ENCODE data around the gene ZNRF2. TPM values are rescaled to one million over a fixed set of nuclear protein-coding genes. Genes with fewer than 3 reads are reported as not detected.

The ZNRF2 gene
- total RNA-seq, 1 experiment from 2014 or later: 24.7 TPM

DNA sequence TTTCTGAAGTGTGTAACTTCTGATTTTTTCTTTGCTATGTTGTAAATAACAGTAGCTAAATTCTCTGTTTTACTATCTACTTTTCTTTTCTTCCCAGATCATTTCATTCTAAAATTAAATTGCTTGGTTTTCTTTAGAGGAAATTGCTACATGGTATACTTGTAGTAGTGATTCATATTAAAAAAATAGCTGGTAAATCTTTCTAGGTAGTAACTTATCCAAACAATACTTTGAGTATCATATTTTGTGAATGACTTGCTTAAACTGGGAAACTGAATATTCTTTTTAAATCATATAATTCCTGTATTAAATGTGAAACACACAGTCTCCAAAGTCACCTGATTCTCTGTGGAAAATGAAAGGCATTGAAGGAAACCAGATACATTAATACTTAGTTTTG is 85.5 kb downstream of the ZNRF2 start:
- Histone ChIP-seq H2AFZ (no peak overlapping the region), H3K9me3 (ENCODE audit: insufficient read depth, low read depth) (0 out of 2 replicates have a peak, but pooled peaks cover 5% of the 10 kb centered on the region), H3K36me3 (ENCODE audit: low read depth) (no peaks in the 10 kb centered on the region), H3K4me2 (no peak overlapping the region), H3K27ac (no peak overlapping the region), H4K20me1 (ENCODE audit: insufficient read depth) (no peaks in the 10 kb centered on the region), H3F3A (ENCODE audit: insufficient read depth, low read depth) (no peaks in the 10 kb centered on the region), H3K4me1 (replicated peaks; ENCODE audit: insufficient read depth) (no peaks in the 10 kb centered on the region), H3K27me3 (ENCODE audit: insufficient read depth, low read depth) (no peaks in the 10 kb centered on the region), H3K9me2 (ENCODE audit: insufficient read depth) (no peaks in the 10 kb centered on the region), H3K79me2 (ENCODE audit: low read depth) (no peaks in the 10 kb centered on the region), H3K4me3 (no peak overlapping the region)
- no peak for DNase-seq
- BruUV-seq (replicated peaks): no TSS peak
- ChIA-PET POLR2A (ENCODE audit: unreplicated experiment) (no interaction called here), CTCF (no interaction called here)
- TF ChIP-seq, protein P1, sequence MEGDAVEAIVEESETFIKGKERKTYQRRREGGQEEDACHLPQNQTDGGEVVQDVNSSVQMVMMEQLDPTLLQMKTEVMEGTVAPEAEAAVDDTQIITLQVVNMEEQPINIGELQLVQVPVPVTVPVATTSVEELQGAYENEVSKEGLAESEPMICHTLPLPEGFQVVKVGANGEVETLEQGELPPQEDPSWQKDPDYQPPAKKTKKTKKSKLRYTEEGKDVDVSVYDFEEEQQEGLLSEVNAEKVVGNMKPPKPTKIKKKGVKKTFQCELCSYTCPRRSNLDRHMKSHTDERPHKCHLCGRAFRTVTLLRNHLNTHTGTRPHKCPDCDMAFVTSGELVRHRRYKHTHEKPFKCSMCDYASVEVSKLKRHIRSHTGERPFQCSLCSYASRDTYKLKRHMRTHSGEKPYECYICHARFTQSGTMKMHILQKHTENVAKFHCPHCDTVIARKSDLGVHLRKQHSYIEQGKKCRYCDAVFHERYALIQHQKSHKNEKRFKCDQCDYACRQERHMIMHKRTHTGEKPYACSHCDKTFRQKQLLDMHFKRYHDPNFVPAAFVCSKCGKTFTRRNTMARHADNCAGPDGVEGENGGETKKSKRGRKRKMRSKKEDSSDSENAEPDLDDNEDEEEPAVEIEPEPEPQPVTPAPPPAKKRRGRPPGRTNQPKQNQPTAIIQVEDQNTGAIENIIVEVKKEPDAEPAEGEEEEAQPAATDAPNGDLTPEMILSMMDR (conservative IDR thresholded peaks at IDR 0.05): no peak
- no peak for TF ChIP-seq EZH2 (IDR thresholded peaks at IDR 0.05; ENCODE audit: low read depth)
- intact Hi-C loops (cut with micrococcal nuclease; ENCODE audit: unreplicated experiment): no loop called here

DNA sequence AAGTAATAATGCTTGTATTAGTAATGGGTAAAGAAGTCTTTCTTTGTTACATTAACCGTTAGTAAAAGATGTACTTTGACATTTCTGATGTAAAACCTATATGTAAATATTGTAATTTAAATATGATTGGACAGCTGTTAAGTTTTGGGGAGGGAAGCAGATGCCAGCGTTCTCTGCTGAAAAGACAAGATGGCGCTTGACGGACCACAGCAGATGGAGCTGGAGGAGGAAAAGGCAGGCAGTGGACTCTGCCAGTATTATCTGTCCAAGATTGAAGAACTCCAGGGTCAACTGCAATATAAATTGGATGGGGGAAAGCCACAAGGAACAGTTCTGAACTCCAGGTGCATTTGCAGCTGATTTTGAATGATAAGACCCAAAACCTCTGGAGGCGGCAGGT is 86.9 kb downstream of the ZNRF2 start:
- intact Hi-C loops (cut with micrococcal nuclease; ENCODE audit: unreplicated experiment): no loop called here
- H3F3A ChIP-seq (ENCODE audit: insufficient read depth, low read depth): no peaks in the 10 kb centered on the region
- TF ChIP-seq EZH2 (IDR thresholded peaks at IDR 0.05; ENCODE audit: low read depth): no peak
- TF ChIP-seq, protein P1 (conservative IDR thresholded peaks at IDR 0.05): no peak
- POLR2A ChIA-PET (ENCODE audit: unreplicated experiment): no interaction called here
- CTCF ChIA-PET: no interaction called here
- no peaks in the 10 kb centered on the region for H3K36me3 ChIP-seq (ENCODE audit: low read depth)
- no peak overlapping the region for H3K4me3 ChIP-seq
- no peak overlapping the region for H3K27ac ChIP-seq
- H3K79me2 ChIP-seq (ENCODE audit: low read depth): no peaks in the 10 kb centered on the region
- no TSS peak for BruUV-seq (replicated peaks)
- no peaks in the 10 kb centered on the region for H3K27me3 ChIP-seq (ENCODE audit: insufficient read depth, low read depth)
- no peak overlapping the region for H3K4me2 ChIP-seq
- H3K9me3 ChIP-seq (ENCODE audit: insufficient read depth, low read depth): 0 out of 2 replicates have a peak, but pooled peaks cover 3% of the 10 kb centered on the region
- no peaks in the 10 kb centered on the region for H3K9me2 ChIP-seq (ENCODE audit: insufficient read depth)
- no peak overlapping the region for H2AFZ ChIP-seq
- H3K4me1 ChIP-seq (replicated peaks; ENCODE audit: insufficient read depth): no peaks in the 10 kb centered on the region
- no peak for DNase-seq
- H4K20me1 ChIP-seq (ENCODE audit: insufficient read depth): no peaks in the 10 kb centered on the region

DNA sequence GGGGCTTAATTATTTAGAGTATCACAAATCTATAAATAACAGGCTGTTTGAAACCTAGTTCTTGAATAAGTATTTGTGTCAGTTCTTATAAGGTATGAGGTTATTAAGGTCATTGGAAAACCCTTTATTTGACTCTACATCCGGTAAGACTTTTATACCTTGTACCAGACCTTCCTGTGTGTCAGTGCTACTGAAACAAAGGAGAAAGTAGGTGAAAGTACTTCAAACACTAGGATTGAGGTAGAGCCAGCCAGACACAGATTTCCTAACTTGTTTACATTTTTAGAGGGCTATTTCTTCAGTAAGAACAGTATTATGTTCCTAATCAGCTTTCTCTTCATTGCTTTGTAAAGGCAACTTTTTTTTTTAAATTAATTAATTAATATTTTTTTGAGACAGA is 93.9 kb downstream of the ZNRF2 start:
- Histone ChIP-seq H3K4me1 (replicated peaks; ENCODE audit: insufficient read depth) (peaks cover 9% of the 10 kb centered on the region), H3K36me3 (ENCODE audit: low read depth) (no peaks in the 10 kb centered on the region), H2AFZ (no peak overlapping the region), H3K9me3 (ENCODE audit: insufficient read depth, low read depth) (0 out of 2 replicates have a peak, but pooled peaks cover 11% of the 10 kb centered on the region), H3F3A (ENCODE audit: insufficient read depth, low read depth) (no peaks in the 10 kb centered on the region), H3K27me3 (ENCODE audit: insufficient read depth, low read depth) (no peaks in the 10 kb centered on the region), H4K20me1 (ENCODE audit: insufficient read depth) (no peaks in the 10 kb centered on the region), H3K79me2 (ENCODE audit: low read depth) (no peaks in the 10 kb centered on the region), H3K27ac (no peak overlapping the region), H3K9me2 (ENCODE audit: insufficient read depth) (no peaks in the 10 kb centered on the region), H3K4me3 (no peak overlapping the region), H3K4me2 (0 out of 2 replicates have a peak overlapping the region, but pooled peaks have one; percentile 4)
- BruUV-seq (replicated peaks): no TSS peak
- ChIA-PET CTCF (no interaction called here), POLR2A (ENCODE audit: unreplicated experiment) (no interaction called here)
- TF ChIP-seq, protein P1 (conservative IDR thresholded peaks at IDR 0.05): no peak
- TF ChIP-seq EZH2 (IDR thresholded peaks at IDR 0.05; ENCODE audit: low read depth): no peak
- intact Hi-C loops (cut with micrococcal nuclease; ENCODE audit: unreplicated experiment): no loop called here
- DNase-seq: no peak

Data from PC-9 (cell line).